ENCODE measurements around the gene MAPK10.

The MAPK10 gene

DNA sequence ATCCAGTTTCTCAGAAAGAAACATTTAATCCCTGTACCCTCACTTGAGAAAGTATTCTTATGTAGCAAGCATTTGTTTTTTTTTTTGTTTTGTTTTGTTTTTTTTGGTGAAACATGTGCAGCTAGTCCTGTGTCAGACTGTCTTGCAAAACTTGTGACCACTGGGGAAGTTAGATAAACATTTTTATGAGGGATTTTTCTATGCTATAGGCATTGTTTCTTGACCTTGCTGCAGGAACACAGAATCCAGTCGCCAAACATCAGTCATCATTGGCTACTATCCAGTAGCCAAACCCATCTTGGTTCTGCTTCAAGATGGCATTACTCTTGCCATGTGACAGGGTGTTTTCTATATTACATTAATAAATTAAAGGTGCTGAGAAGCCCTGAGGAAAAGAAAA, 7.7 kb upstream of the MAPK10 start:
- TF ChIP-seq, protein P1, sequence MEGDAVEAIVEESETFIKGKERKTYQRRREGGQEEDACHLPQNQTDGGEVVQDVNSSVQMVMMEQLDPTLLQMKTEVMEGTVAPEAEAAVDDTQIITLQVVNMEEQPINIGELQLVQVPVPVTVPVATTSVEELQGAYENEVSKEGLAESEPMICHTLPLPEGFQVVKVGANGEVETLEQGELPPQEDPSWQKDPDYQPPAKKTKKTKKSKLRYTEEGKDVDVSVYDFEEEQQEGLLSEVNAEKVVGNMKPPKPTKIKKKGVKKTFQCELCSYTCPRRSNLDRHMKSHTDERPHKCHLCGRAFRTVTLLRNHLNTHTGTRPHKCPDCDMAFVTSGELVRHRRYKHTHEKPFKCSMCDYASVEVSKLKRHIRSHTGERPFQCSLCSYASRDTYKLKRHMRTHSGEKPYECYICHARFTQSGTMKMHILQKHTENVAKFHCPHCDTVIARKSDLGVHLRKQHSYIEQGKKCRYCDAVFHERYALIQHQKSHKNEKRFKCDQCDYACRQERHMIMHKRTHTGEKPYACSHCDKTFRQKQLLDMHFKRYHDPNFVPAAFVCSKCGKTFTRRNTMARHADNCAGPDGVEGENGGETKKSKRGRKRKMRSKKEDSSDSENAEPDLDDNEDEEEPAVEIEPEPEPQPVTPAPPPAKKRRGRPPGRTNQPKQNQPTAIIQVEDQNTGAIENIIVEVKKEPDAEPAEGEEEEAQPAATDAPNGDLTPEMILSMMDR (IDR thresholded peaks at IDR 0.05; ENCODE audit: insufficient read depth, low read depth, low read length, missing control alignments): no peak
- no peak for DNase-seq (ENCODE audit: low read depth)
- no peak overlapping the region for H3K4me3 ChIP-seq (ENCODE audit: low read depth, low read length)

DNA sequence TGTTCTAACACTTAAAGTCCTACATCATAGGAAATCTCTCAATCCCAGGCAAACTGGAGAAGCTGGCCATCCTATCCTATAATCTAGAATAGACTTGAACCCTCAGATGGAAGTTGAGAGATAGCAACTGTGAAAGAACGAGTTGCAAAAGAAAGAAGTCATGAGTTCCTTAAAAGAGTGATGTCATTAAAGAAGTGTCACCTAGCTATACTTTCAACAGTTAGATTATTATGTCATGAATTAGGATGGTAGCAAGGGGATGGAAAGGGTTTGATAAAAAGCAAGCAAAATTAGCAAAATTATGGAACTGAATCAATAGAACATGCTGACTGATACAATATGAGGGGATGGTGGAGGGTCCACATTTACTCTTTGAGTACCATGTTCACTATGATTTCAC, 7.1 kb upstream of the MAPK10 start:
- TF ChIP-seq, protein P1 (IDR thresholded peaks at IDR 0.05; ENCODE audit: insufficient read depth, low read depth, low read length, missing control alignments): no peak

GRCh38 chr4:86362510-86362909, 2.7 kb upstream of the MAPK10 start:
- no peak for DNase-seq (ENCODE audit: low read depth)
- no peak overlapping the region for H3K4me3 ChIP-seq (ENCODE audit: low read depth, low read length)
- TF ChIP-seq, protein P1 (IDR thresholded peaks at IDR 0.05; ENCODE audit: insufficient read depth, low read depth, low read length, missing control alignments): no peak

More for the DNA sequence above, 7.1 kb upstream of the MAPK10 start:
- no peak for DNase-seq (ENCODE audit: low read depth)
- no peak overlapping the region for H3K4me3 ChIP-seq (ENCODE audit: low read depth, low read length)

- TF ChIP-seq, protein P1 (IDR thresholded peaks at IDR 0.05; ENCODE audit: insufficient read depth, low read depth, low read length, missing control alignments): no peak
- no peak for DNase-seq (ENCODE audit: low read depth)
- H3K4me3 ChIP-seq (ENCODE audit: low read depth, low read length): no peak overlapping the region
These were observed 1.6 kb downstream of the MAPK10 start for GRCh38 chr4:86358257-86358656.

- TF ChIP-seq, protein P1 (IDR thresholded peaks at IDR 0.05; ENCODE audit: insufficient read depth, low read depth, low read length, missing control alignments): no peak
- DNase-seq (ENCODE audit: low read depth): no peak
- H3K4me3 ChIP-seq (ENCODE audit: low read depth, low read length): no peak overlapping the region
These were observed 2.2 kb downstream of the MAPK10 start for GRCh38 chr4:86357608-86358007.

GRCh38 chr4:86356425-86357210, 3.2 kb downstream of the MAPK10 start:
- TF ChIP-seq, protein P1 (IDR thresholded peaks at IDR 0.05; ENCODE audit: insufficient read depth, low read depth, low read length, missing control alignments): no peak
- H3K4me3 ChIP-seq (ENCODE audit: low read depth, low read length): no peak overlapping the region
- DNase-seq (ENCODE audit: low read depth): peak; percentile 20

DNA sequence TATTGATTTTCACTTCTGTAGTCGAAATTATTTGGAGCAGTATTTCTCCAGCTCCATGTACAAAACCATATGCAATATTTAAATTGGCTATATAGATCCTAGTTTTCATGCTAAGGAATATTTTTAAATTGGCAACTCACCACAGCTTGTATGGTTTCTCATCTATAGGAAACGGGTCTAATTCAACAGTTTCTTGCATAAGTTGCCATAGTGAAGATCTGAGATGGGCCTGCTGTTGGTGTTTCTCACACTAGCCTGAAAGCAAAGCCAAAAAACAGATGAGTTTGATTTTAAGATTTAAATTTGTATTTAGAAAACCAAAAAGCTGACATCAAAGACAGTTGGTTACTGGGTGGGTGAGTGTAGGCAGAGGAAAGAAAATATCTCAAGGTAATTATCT, 5.5 kb downstream of the MAPK10 start:
- H3K4me3 ChIP-seq (ENCODE audit: low read depth, low read length): no peak overlapping the region
- no peak for DNase-seq (ENCODE audit: low read depth)
- TF ChIP-seq, protein P1 (IDR thresholded peaks at IDR 0.05; ENCODE audit: insufficient read depth, low read depth, low read length, missing control alignments): no peak
